GM18909 (cell line): Measurements from ENCODE around the gene SLC28A3.
"Not testable (repeated sequence)": the region's sequence is repeated elsewhere in the genome, so short reads cannot be mapped to it uniquely, and the experiment has no call there.

Experiments used
- ATAC-seq: cut with Tn5 transposase; IDR thresholded peaks from one replicate; pipeline ENCODE4 v1.9.1; 2021; ENCODE audit warnings: mild to moderate bottlenecking; ENCODE audit not compliant: unreplicated experiment, poor library complexity

The SLC28A3 gene

GRCh38 chr9:84340535-84340934 lies at the start of gene SLC28A3:
Gene SLC28A3, minus strand, starts transcription at chr9:84340758. Its CDS starts 125 bp downstream, at chr9:84340633.
- ATAC-seq = no peak

- not testable (repeated sequence) for ATAC-seq
Measured at GRCh38 chr9:84390254-84390653, 49.7 kb upstream of the SLC28A3 start.

GRCh38 chr9:84387821-84388220 lies 47.3 kb upstream of the SLC28A3 start:
- ATAC-seq = no peak

GRCh38 chr9:84386753-84387152 lies 46.2 kb upstream of the SLC28A3 start:
- ATAC-seq = no peak

GRCh38 chr9:84385386-84386040 lies 45.0 kb upstream of the SLC28A3 start:
- no peak for ATAC-seq

- ATAC-seq = no peak
Measured at GRCh38 chr9:84384617-84385016, 44.1 kb upstream of the SLC28A3 start.

GRCh38 chr9:84383178-84383577 lies 42.6 kb upstream of the SLC28A3 start:
- ATAC-seq = no peak

GRCh38 chr9:84382720-84383119 lies 42.2 kb upstream of the SLC28A3 start:
- ATAC-seq = no peak

- no peak for ATAC-seq
Measured at GRCh38 chr9:84381508-84381907, 41.0 kb upstream of the SLC28A3 start.

GRCh38 chr9:84379740-84380139 lies 39.2 kb upstream of the SLC28A3 start:
- no peak for ATAC-seq

GRCh38 chr9:84375954-84376353 lies 35.4 kb upstream of the SLC28A3 start:
- no peak for ATAC-seq

- ATAC-seq = no peak
Measured at GRCh38 chr9:84374516-84374915, 34.0 kb upstream of the SLC28A3 start.

- no peak for ATAC-seq
Measured at GRCh38 chr9:84374013-84374412, 33.5 kb upstream of the SLC28A3 start.

GRCh38 chr9:84371737-84372136 lies 31.2 kb upstream of the SLC28A3 start:
- no peak for ATAC-seq

GRCh38 chr9:84368601-84369000 lies 28.0 kb upstream of the SLC28A3 start:
- ATAC-seq = no peak

GRCh38 chr9:84367726-84368125 lies 27.2 kb upstream of the SLC28A3 start:
- not testable (repeated sequence) for ATAC-seq

- ATAC-seq = no peak
Measured at GRCh38 chr9:84366683-84367082, 26.1 kb upstream of the SLC28A3 start.

GRCh38 chr9:84364894-84365490 lies 24.4 kb upstream of the SLC28A3 start:
- ATAC-seq = not testable (repeated sequence)

- ATAC-seq = no peak
Measured at GRCh38 chr9:84361645-84362044, 21.1 kb upstream of the SLC28A3 start.

GRCh38 chr9:84357275-84357674 lies 16.7 kb upstream of the SLC28A3 start:
- no peak for ATAC-seq

GRCh38 chr9:84354035-84354434 lies 13.5 kb upstream of the SLC28A3 start:
- no peak for ATAC-seq

- no peak for ATAC-seq
Measured at GRCh38 chr9:84349671-84350070, 9.1 kb upstream of the SLC28A3 start.
